Sigmoid colon (tissue), 3 donors: ENCODE measurements around the gene EIF4A3.

Experiments used
- CTCF ChIP-seq, 4 experiments: fragments of 450-650 bp in 3 of 4; fragments of 200-600 bp in 1 of 4; IDR thresholded peaks; one replicate each; pipeline ENCODE4 v1.5.1; 2016 to 2019; ENCODE audit warnings: antibody characterized with exemption in 4 of 4, mild to moderate bottlenecking in 3 of 4, moderate library complexity in 2 of 4
- POLR2A ChIP-seq, 2 donors: fragments of 450-650 bp; IDR thresholded peaks; one replicate each; pipeline ENCODE4 v1.6.1; 2016; ENCODE audit warnings: antibody characterized with exemption in 2 of 2, mild to moderate bottlenecking in 2 of 2, moderate library complexity in 2 of 2

- TF ChIP-seq CTCF (IDR thresholded peaks at IDR 0.05) (no peak), POLR2A (IDR thresholded peaks at IDR 0.05) (no peak)
Measured at GRCh38 chr17:80196652-80197051, 49.7 kb upstream of the EIF4A3 start.
